Measurements from ENCODE around the gene DDOST. TPM values are rescaled to one million over a fixed set of nuclear protein-coding genes. Genes with fewer than 3 reads are reported as not detected.

Gene DDOST
- total RNA-seq, 2 donors from 2014 or later: 252 to 280 TPM

GRCh38 chr1:20683614-20684013 is 22.4 kb upstream of the DDOST start:
- peaks cover under 1% of the 10 kb centered on the region for H3K36me3 Mint-ChIP-seq (ENCODE audit: low read depth)
- H3K4me3 ChIP-seq (ENCODE audit: low read length): no peak overlapping the region
- no peaks in the 10 kb centered on the region for H3K4me1 ChIP-seq (ENCODE audit: control insufficient read depth, insufficient read depth, low read length)
- H3K36me3 ChIP-seq (ENCODE audit: control insufficient read depth, insufficient read depth, low read length): no peaks in the 10 kb centered on the region
- no peak overlapping the region for H3K27ac ChIP-seq (ENCODE audit: low read depth, low read length)
- no peaks in the 10 kb centered on the region for H3K27me3 ChIP-seq (ENCODE audit: control insufficient read depth, insufficient read depth, low read length, poor library complexity, severe bottlenecking)
- DNase-seq: no peak
- H3K9me3 Mint-ChIP-seq: no peaks in the 10 kb centered on the region
- no peak overlapping the region for H3K27ac Mint-ChIP-seq
- no peak overlapping the region for H3K9ac ChIP-seq (ENCODE audit: extremely low read depth, low read length, poor library complexity, severe bottlenecking)
- no peak overlapping the region for H3K4me3 Mint-ChIP-seq
- TF ChIP-seq CTCF (conservative IDR thresholded peaks at IDR 0.05): no peak
- peaks cover 6% of the 10 kb centered on the region for H3K4me1 Mint-ChIP-seq
- no peaks in the 10 kb centered on the region for H3K9me3 ChIP-seq (ENCODE audit: control insufficient read depth, low read length)
- 92% methylated on average over 10 of the region's 10 CpGs for WGBS, 2 experiments (ENCODE audit: insufficient coverage in 1 of 2, insufficient read length in 1 of 2)
- no peaks in the 10 kb centered on the region for H3K27me3 Mint-ChIP-seq (ENCODE audit: insufficient read depth)

DNA sequence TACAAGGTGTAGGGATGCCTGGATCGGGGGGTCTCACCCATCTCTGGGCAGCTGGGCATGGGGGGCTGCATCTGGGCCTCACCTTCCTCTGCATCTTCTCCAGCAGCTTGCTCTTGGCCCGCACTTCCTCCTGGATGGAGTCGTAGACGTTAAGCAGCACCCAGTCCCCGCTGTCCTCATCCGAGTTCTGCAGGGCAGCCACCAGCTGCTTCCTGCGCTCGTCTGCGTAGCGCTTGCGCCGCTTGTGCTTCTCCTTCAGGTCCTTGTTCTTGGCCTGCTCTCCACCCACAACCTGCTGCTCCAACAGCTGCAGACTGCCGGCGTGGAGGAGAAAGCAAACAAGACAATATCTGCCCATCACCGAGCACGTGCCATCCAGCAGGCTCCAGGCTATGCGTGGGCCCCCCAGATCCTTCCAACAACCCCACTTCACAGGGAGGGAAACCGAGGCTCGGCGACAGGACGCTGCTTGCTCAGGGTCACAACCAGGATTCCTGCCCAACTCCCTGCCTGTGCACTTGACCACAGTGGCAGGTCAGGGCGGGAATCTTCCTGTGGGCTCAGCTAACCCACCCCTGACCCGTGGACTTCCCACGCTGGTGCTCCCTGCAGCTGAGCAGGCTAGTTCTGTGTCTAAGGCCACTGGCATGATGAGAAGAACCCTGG is 21.5 kb upstream of the DDOST start:
- H3K27ac Mint-ChIP-seq: no peak overlapping the region
- no peak overlapping the region for H3K4me3 Mint-ChIP-seq
- no peak overlapping the region for H3K27ac ChIP-seq (ENCODE audit: low read depth, low read length)
- H3K9me3 Mint-ChIP-seq: no peaks in the 10 kb centered on the region
- peaks cover 6% of the 10 kb centered on the region for H3K4me1 Mint-ChIP-seq
- H3K4me3 ChIP-seq (ENCODE audit: low read length): no peak overlapping the region
- H3K36me3 ChIP-seq (ENCODE audit: control insufficient read depth, insufficient read depth, low read length): no peaks in the 10 kb centered on the region
- H3K27me3 ChIP-seq (ENCODE audit: control insufficient read depth, insufficient read depth, low read length, poor library complexity, severe bottlenecking): no peaks in the 10 kb centered on the region
- H3K27me3 Mint-ChIP-seq (ENCODE audit: insufficient read depth): no peaks in the 10 kb centered on the region
- TF ChIP-seq CTCF (conservative IDR thresholded peaks at IDR 0.05): no peak
- WGBS, 2 experiments (ENCODE audit: insufficient coverage in 1 of 2, insufficient read length in 1 of 2): 91 to 96% methylated on average over 23 to 24 of the region's 24 CpGs
- H3K9me3 ChIP-seq (ENCODE audit: control insufficient read depth, low read length): no peaks in the 10 kb centered on the region
- peaks cover 7% of the 10 kb centered on the region for H3K36me3 Mint-ChIP-seq (ENCODE audit: low read depth)
- DNase-seq: no peak
- H3K4me1 ChIP-seq (ENCODE audit: control insufficient read depth, insufficient read depth, low read length): no peaks in the 10 kb centered on the region
- no peak overlapping the region for H3K9ac ChIP-seq (ENCODE audit: extremely low read depth, low read length, poor library complexity, severe bottlenecking)

DNA sequence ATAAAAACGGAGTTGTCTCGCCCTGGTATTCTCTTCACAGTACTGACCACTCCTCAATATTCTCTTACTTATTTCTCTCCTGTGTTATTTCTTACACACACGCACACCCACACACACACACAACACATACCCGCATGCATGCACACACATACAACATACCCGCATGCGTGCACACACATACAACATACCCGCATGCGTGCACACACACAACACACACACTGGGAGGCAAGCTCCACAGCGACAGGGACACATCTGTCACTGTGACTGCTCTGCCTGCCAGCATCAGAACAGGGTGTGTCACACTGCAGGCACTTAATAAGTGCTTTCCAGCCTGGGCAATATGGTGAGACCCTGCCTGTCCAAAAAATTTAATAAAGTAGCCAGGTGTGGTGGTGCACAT is 20.8 kb upstream of the DDOST start:
- Mint-ChIP-seq H3K9me3 (no peaks in the 10 kb centered on the region), H3K4me1 (peaks cover 6% of the 10 kb centered on the region), H3K27me3 (ENCODE audit: insufficient read depth) (no peaks in the 10 kb centered on the region), H3K4me3 (no peak overlapping the region), H3K27ac (no peak overlapping the region), H3K36me3 (ENCODE audit: low read depth) (peaks cover 10% of the 10 kb centered on the region)
- no peak for DNase-seq
- Histone ChIP-seq H3K36me3 (ENCODE audit: control insufficient read depth, insufficient read depth, low read length) (no peaks in the 10 kb centered on the region), H3K9me3 (ENCODE audit: control insufficient read depth, low read length) (no peaks in the 10 kb centered on the region), H3K4me1 (ENCODE audit: control insufficient read depth, insufficient read depth, low read length) (no peaks in the 10 kb centered on the region), H3K9ac (ENCODE audit: extremely low read depth, low read length, poor library complexity, severe bottlenecking) (no peak overlapping the region), H3K27me3 (ENCODE audit: control insufficient read depth, insufficient read depth, low read length, poor library complexity, severe bottlenecking) (no peaks in the 10 kb centered on the region), H3K27ac (ENCODE audit: low read depth, low read length) (no peak overlapping the region), H3K4me3 (ENCODE audit: low read length) (no peak overlapping the region)
- WGBS, 2 experiments (ENCODE audit: insufficient coverage in 1 of 2, insufficient read length in 1 of 2): 94 to 100% methylated on average over 5 to 9 of the region's 9 CpGs
- TF ChIP-seq CTCF (conservative IDR thresholded peaks at IDR 0.05): no peak

All from endodermal cell (in vitro differentiated cells).